ENCODE data around the gene KLHDC7B. TPM values are rescaled to one million over a fixed set of nuclear protein-coding genes. Genes with fewer than 3 reads are reported as not detected.

The KLHDC7B gene
- total RNA-seq, 1 donor from 2014 or later, result 0.32 TPM

DNA sequence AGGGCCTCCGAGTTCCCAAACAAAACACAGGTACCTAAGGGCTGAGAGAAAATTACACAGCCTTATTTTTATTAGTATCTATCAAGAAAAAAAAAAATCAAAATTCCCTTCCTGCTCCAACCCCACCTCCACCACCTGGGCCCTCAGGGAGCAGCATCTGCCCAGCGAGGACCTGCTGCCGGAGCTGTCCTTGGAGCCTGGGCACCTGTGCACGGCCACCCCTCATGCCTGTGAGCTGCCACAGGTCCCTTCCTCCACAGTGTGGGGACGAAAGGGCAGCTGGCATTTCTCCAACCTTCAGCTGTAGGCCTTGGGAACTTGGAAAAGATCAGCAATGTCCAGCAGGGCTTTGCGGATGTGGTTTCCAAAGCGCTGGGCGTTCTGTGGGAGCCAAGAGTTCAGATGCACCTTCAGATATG lies 23.4 kb downstream of the KLHDC7B start:
- Histone ChIP-seq H3K27me3 (ENCODE audit: insufficient read depth, low read length) (peaks cover 8% of the 10 kb centered on the region), H2AFZ (ENCODE audit: low read depth, low read length) (no peak overlapping the region), H3K79me2 (ENCODE audit: insufficient read depth, low read length) (no peaks in the 10 kb centered on the region), H3K9me3 (ENCODE audit: insufficient read depth, low read depth, low read length) (no peaks in the 10 kb centered on the region), H3K4me2 (ENCODE audit: low read length) (no peak overlapping the region), H3K36me3 (ENCODE audit: insufficient read depth, low read length) (no peaks in the 10 kb centered on the region), H3K9ac (ENCODE audit: low read length) (no peak overlapping the region), H3K4me1 (ENCODE audit: insufficient read depth, low read length) (no peaks in the 10 kb centered on the region), H3K27ac (ENCODE audit: low read depth, low read length) (no peak overlapping the region), H4K20me1 (ENCODE audit: insufficient read depth, low read length) (no peaks in the 10 kb centered on the region), H3K4me3 (ENCODE audit: insufficient read depth, low read depth, low read length) (no peak overlapping the region)
- H3K27ac Mint-ChIP-seq (ENCODE audit: unreplicated experiment), result no peak overlapping the region
- DNase-seq (ENCODE audit: low read depth) (no peak), FAIRE-seq (no peak)
- no peaks in the 10 kb centered on the region for H3K4me1 Mint-ChIP-seq (ENCODE audit: low read depth, unreplicated experiment)
- TF ChIP-seq EZH2 (IDR thresholded peaks at IDR 0.05; ENCODE audit: insufficient read depth, low read length), result no peak
- TF ChIP-seq, protein P1, sequence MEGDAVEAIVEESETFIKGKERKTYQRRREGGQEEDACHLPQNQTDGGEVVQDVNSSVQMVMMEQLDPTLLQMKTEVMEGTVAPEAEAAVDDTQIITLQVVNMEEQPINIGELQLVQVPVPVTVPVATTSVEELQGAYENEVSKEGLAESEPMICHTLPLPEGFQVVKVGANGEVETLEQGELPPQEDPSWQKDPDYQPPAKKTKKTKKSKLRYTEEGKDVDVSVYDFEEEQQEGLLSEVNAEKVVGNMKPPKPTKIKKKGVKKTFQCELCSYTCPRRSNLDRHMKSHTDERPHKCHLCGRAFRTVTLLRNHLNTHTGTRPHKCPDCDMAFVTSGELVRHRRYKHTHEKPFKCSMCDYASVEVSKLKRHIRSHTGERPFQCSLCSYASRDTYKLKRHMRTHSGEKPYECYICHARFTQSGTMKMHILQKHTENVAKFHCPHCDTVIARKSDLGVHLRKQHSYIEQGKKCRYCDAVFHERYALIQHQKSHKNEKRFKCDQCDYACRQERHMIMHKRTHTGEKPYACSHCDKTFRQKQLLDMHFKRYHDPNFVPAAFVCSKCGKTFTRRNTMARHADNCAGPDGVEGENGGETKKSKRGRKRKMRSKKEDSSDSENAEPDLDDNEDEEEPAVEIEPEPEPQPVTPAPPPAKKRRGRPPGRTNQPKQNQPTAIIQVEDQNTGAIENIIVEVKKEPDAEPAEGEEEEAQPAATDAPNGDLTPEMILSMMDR (IDR thresholded peaks at IDR 0.05; ENCODE audit: insufficient read depth, low read depth, low read length), result no peak
- H3K36me3 Mint-ChIP-seq (ENCODE audit: low read depth, unreplicated experiment), result peaks cover 37% of the 10 kb centered on the region
- peaks cover 12% of the 10 kb centered on the region for H3K27me3 Mint-ChIP-seq (ENCODE audit: low read depth, unreplicated experiment)
- peaks cover 1% of the 10 kb centered on the region for H3K9me3 Mint-ChIP-seq (ENCODE audit: unreplicated experiment)
- H3K4me3 Mint-ChIP-seq (ENCODE audit: unreplicated experiment), result no peak overlapping the region

DNA sequence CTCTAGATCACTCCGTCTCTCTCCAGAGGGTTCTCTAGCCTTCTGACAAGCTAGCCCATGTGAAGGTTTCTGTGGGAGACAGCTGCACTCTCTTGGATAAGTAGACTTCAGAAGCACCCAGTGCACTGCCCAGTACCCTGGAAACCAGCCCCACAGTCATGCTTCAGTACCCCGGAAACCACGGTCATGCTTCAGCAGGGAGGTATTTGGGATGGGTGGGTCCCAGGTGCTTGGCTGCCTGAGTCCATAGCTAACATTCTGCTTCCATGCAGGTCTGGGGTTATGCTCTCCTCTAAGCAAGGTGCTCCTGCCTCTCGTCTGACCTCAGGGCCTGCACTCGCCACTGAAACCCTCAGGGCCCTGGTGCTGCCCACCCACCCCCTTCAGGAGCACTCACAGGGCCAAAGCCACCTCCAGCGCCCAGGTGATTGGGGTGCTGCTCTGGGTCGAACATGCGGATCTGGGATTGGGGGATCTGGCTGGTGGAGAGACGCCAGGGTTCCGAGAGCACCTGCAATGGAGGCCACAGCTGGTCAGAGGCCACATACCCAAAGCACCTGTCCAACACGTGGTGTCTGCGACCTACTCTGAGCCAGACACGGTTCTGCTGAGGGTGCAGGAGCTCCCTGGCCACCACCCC lies 24.3 kb downstream of the KLHDC7B start:
- FAIRE-seq (no peak), DNase-seq (ENCODE audit: low read depth) (no peak)
- H2AFZ ChIP-seq (ENCODE audit: low read depth, low read length), result no peak overlapping the region
- H3K4me2 ChIP-seq (ENCODE audit: low read length), result no peak overlapping the region
- H4K20me1 ChIP-seq (ENCODE audit: insufficient read depth, low read length), result no peaks in the 10 kb centered on the region
- H3K27ac ChIP-seq (ENCODE audit: low read depth, low read length), result no peak overlapping the region
- no peak overlapping the region for H3K4me3 Mint-ChIP-seq (ENCODE audit: unreplicated experiment)
- TF ChIP-seq, protein P1 (IDR thresholded peaks at IDR 0.05; ENCODE audit: insufficient read depth, low read depth, low read length), result no peak
- TF ChIP-seq EZH2 (IDR thresholded peaks at IDR 0.05; ENCODE audit: insufficient read depth, low read length), result no peak
- peaks cover 1% of the 10 kb centered on the region for H3K9me3 Mint-ChIP-seq (ENCODE audit: unreplicated experiment)
- H3K27me3 ChIP-seq (ENCODE audit: insufficient read depth, low read length), result peaks cover 6% of the 10 kb centered on the region
- H3K36me3 ChIP-seq (ENCODE audit: insufficient read depth, low read length), result no peaks in the 10 kb centered on the region
- peaks cover 4% of the 10 kb centered on the region for H3K27me3 Mint-ChIP-seq (ENCODE audit: low read depth, unreplicated experiment)
- no peaks in the 10 kb centered on the region for H3K79me2 ChIP-seq (ENCODE audit: insufficient read depth, low read length)
- no peak overlapping the region for H3K27ac Mint-ChIP-seq (ENCODE audit: unreplicated experiment)
- no peaks in the 10 kb centered on the region for H3K4me1 ChIP-seq (ENCODE audit: insufficient read depth, low read length)
- peaks cover 37% of the 10 kb centered on the region for H3K36me3 Mint-ChIP-seq (ENCODE audit: low read depth, unreplicated experiment)
- no peak overlapping the region for H3K9ac ChIP-seq (ENCODE audit: low read length)
- H3K4me3 ChIP-seq (ENCODE audit: insufficient read depth, low read depth, low read length), result no peak overlapping the region
- no peaks in the 10 kb centered on the region for H3K9me3 ChIP-seq (ENCODE audit: insufficient read depth, low read depth, low read length)
- no peaks in the 10 kb centered on the region for H3K4me1 Mint-ChIP-seq (ENCODE audit: low read depth, unreplicated experiment)

DNA sequence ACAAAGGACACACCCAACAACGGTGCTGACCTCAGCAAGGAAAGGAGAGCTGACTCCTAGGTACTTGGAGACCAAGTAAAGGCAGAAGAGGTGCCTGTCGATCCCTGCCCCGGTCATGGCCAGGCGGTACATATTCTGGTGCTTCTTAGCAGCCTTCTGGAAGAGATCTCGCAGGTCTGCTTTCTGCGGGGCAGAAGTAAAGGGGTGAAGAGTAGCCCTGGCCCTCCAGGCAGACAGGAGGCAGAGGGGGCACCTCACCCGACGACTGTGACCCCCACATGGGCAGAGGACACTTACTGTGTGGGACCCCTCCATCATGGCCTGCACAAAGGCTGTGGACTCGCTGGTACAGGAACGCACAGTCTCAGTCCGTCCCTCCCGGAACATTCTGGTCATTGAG lies 25.2 kb downstream of the KLHDC7B start:
- Histone ChIP-seq H3K27ac (ENCODE audit: low read depth, low read length) (no peak overlapping the region), H3K36me3 (ENCODE audit: insufficient read depth, low read length) (no peaks in the 10 kb centered on the region), H3K79me2 (ENCODE audit: insufficient read depth, low read length) (no peaks in the 10 kb centered on the region), H4K20me1 (ENCODE audit: insufficient read depth, low read length) (no peaks in the 10 kb centered on the region), H3K9ac (ENCODE audit: low read length) (no peak overlapping the region), H3K4me1 (ENCODE audit: insufficient read depth, low read length) (no peaks in the 10 kb centered on the region), H3K9me3 (ENCODE audit: insufficient read depth, low read depth, low read length) (no peaks in the 10 kb centered on the region), H3K4me3 (ENCODE audit: insufficient read depth, low read depth, low read length) (no peak overlapping the region), H3K4me2 (ENCODE audit: low read length) (no peak overlapping the region), H2AFZ (ENCODE audit: low read depth, low read length) (no peak overlapping the region), H3K27me3 (ENCODE audit: insufficient read depth, low read length) (peaks cover 2% of the 10 kb centered on the region)
- no peaks in the 10 kb centered on the region for H3K4me1 Mint-ChIP-seq (ENCODE audit: low read depth, unreplicated experiment)
- no peak for TF ChIP-seq EZH2 (IDR thresholded peaks at IDR 0.05; ENCODE audit: insufficient read depth, low read length)
- TF ChIP-seq, protein P1 (IDR thresholded peaks at IDR 0.05; ENCODE audit: insufficient read depth, low read depth, low read length), result no peak
- DNase-seq (ENCODE audit: low read depth) (no peak), FAIRE-seq (no peak)
- no peak overlapping the region for H3K4me3 Mint-ChIP-seq (ENCODE audit: unreplicated experiment)
- no peak overlapping the region for H3K27ac Mint-ChIP-seq (ENCODE audit: unreplicated experiment)
- H3K27me3 Mint-ChIP-seq (ENCODE audit: low read depth, unreplicated experiment), result peaks cover 2% of the 10 kb centered on the region
- H3K9me3 Mint-ChIP-seq (ENCODE audit: unreplicated experiment), result peaks cover 1% of the 10 kb centered on the region
- peaks cover 37% of the 10 kb centered on the region for H3K36me3 Mint-ChIP-seq (ENCODE audit: low read depth, unreplicated experiment)

Data from astrocyte (in vitro differentiated cells and primary cell).